ENCODE data around the gene SPNS2. TPM values are rescaled to one million over a fixed set of nuclear protein-coding genes. Genes with fewer than 3 reads are reported as not detected.

SPNS2 gene
- total and polyA plus RNA-seq, 2 of the 8 experiments (the other 6 are each of a cell fraction or from before 2014, with no cell fraction given): 1.2 to 1.5 TPM

DNA sequence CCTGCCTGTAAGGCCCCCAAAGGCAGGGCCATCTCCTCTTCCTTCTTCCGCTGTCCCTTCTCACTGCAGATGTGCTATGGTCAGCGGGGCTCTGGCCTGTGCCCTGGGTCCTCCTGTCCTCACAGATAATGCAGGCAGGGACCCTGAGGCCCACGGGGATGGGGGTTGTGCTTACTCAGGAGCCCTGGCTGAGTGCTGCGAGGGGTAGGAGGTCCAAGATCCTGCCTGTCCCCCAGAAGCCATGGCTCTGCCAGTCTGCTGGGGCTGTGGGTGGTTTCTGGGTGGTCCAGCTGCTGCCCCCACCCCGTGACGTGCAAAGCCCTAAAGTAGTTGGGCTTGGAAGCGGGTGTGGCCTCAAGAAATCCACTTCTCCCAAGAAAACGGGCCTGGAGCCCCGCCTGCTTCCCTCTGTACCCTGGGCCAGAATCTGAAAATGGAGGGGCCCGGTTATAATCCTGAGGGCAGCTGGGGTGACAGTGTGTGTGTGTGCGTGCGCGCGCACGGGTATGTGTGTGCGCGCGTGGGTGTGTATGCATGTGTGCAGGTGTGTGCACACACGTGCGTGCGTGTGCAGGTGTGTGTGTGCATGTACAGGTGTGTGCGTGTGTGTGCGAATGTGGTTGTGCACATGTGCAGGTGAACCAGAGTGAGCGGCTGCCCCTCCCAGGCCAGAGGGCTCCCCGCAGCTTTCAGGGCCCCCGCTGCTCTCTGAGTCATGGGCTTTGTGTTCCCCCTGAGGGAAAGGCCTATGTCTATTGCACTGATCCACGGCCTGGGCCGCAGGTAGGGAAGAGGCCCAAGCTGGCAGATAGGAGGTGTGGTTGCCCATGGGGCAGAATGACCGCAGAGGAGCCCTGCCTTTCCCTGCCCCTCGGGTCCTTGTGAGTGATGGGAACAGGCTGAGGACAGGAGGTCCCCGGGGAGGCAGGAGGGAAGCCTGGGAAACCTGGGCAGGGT is 13.8 kb downstream of the SPNS2 start (continued):
- no peak for TF ChIP-seq KDM1A (IDR thresholded peaks at IDR 0.05; ENCODE audit: borderline replicate concordance, low read length)
